CD4-positive, CD25-positive, alpha-beta regulatory T cell (primary cell): ENCODE data around the gene PHTF2. TPM values are rescaled to one million over a fixed set of nuclear protein-coding genes. Genes with fewer than 3 reads are reported as not detected.
"Not testable (repeated sequence)": the region's sequence is repeated elsewhere in the genome, so short reads cannot be mapped to it uniquely, and the experiment has no call there.

ENCODE experiments used
- ATAC-seq, 2 donors: fragments of 150-1000 bp; cut with Tn5 transposase; one replicate each; pipeline ENCODE4 v1.10.0; 2021; ENCODE audit warnings: low read depth in 2 of 2, moderate number of reproducible peaks in 2 of 2, moderate library complexity in 1 of 2
- DNase-seq, 3 donors: peaks; one replicate each; pipeline versions ENCODE4 v3.0.0 to v3.0.0-alpha.2; 2012 to 2022; ENCODE audit warnings: mixed read lengths in 1 of 3
- H3K27ac ChIP-seq: one replicate; pipeline ENCODE4 v1.7.0; 2013; ENCODE audit warnings: mild to moderate bottlenecking, low read length; ENCODE audit not compliant: insufficient read depth, poor library complexity, severe bottlenecking
- H3K27me3 ChIP-seq: one replicate; pipeline ENCODE4 v1.7.0; 2013; ENCODE audit warnings: low read length; ENCODE audit not compliant: control insufficient read depth, insufficient read depth
- H3K36me3 ChIP-seq: one replicate; pipeline ENCODE4 v1.7.0; 2013; ENCODE audit warnings: mild to moderate bottlenecking, low read length, moderate library complexity; ENCODE audit not compliant: control insufficient read depth, insufficient read depth
- H3K4me1 ChIP-seq: 2 replicates; pipeline ENCODE4 v1.7.0; 2013; ENCODE audit warnings: mild to moderate bottlenecking, low read length; ENCODE audit not compliant: insufficient read depth, control insufficient read depth, poor library complexity, severe bottlenecking
- H3K4me3 ChIP-seq: one replicate; pipeline ENCODE4 v1.7.0; 2013; ENCODE audit warnings: low read depth, mild to moderate bottlenecking, low read length, moderate library complexity
- H3K9me3 ChIP-seq, 2 experiments: 1 replicate in 1 of 2; 2 replicates in 1 of 2; pipeline ENCODE4 v1.7.0; 2013; ENCODE audit warnings: low read length in 2 of 2, mild to moderate bottlenecking in 1 of 2, moderate library complexity in 1 of 2; ENCODE audit not compliant: control insufficient read depth in 2 of 2
- H3K27ac Mint-ChIP-seq, 3 donors: one replicate each; pipeline ENCODE4 v1.8.0; 2020 to 2022; ENCODE audit warnings: mild to moderate bottlenecking in 3 of 3, mixed read lengths in 3 of 3, moderate library complexity in 2 of 3
- H3K27me3 Mint-ChIP-seq: one replicate; pipeline ENCODE4 v1.8.0; 2022; ENCODE audit warnings: mild to moderate bottlenecking, mixed read lengths
- H3K36me3 Mint-ChIP-seq: one replicate; pipeline ENCODE4 v1.8.0; 2020; ENCODE audit warnings: mixed read lengths
- H3K4me1 Mint-ChIP-seq, 4 donors: one replicate each; pipeline ENCODE4 v1.8.0; 2020 to 2022; ENCODE audit warnings: mixed read lengths in 4 of 4, mild to moderate bottlenecking in 1 of 4
- H3K4me3 Mint-ChIP-seq, 4 donors: one replicate each; pipeline ENCODE4 v1.8.0; 2020 to 2022; ENCODE audit warnings: mild to moderate bottlenecking in 4 of 4, mixed read lengths in 4 of 4, moderate library complexity in 3 of 4
- H3K9me3 Mint-ChIP-seq, 7 donors: one replicate each; pipeline ENCODE4 v1.8.0; 2020 to 2022; ENCODE audit warnings: mixed read lengths in 7 of 7, mild to moderate bottlenecking in 3 of 7, moderate library complexity in 2 of 7
- polyA plus RNA-seq, 4 donors: library from polyadenylated mRNA; unstranded; fragments of 300-500 nt; fragmentation: Illumina TruSeq; gene quantifications; one replicate each; pipeline ENCODE4 v1.2.3, GENCODE V29; 2021
- total RNA-seq: library from RNA; stranded (reverse); gene quantifications from one replicate; pipeline ENCODE4 v1.2.3, GENCODE V29; 2022

Gene PHTF2
- total and polyA plus RNA-seq, 5 donors from 2014 or later, result 25.0 to 77.9 (median 28.9) TPM

GRCh38 chr7:77831481-77831880 is 32.9 kb downstream of the PHTF2 start:
- Mint-ChIP-seq H3K9me3 (peaks cover 0 to 5% (median under 1%) of the 10 kb centered on the region in 7 donors), H3K4me1 (peaks cover 37 to 79% (median 56%) of the 10 kb centered on the region in 4 donors), H3K27me3 (no peaks in the 10 kb centered on the region), H3K4me3 (peak overlapping the region; percentile 61 to 87 (median 66)), H3K27ac (peak overlapping the region; percentile 36 to 80 (median 66)), H3K36me3 (peaks cover 11% of the 10 kb centered on the region)
- Histone ChIP-seq H3K36me3 (no peaks in the 10 kb centered on the region), H3K27ac (peak overlapping the region; percentile 45), H3K27me3 (no peaks in the 10 kb centered on the region), H3K9me3 (no peaks in the 10 kb centered on the region), H3K4me1 (peaks cover 72% of the 10 kb centered on the region), H3K4me3 (peak overlapping the region; percentile 69)
- ATAC-seq, result peak; percentile 20 to 53
- DNase-seq, result peak in 2 of 3 donors; percentile 13 to 74

GRCh38 chr7:77831953-77832352 is 33.4 kb downstream of the PHTF2 start:
- Histone ChIP-seq H3K4me3 (peak overlapping the region; percentile 69), H3K27me3 (no peaks in the 10 kb centered on the region), H3K4me1 (peaks cover 67% of the 10 kb centered on the region), H3K36me3 (no peaks in the 10 kb centered on the region), H3K27ac (peak overlapping the region; percentile 45), H3K9me3 (no peaks in the 10 kb centered on the region)
- Mint-ChIP-seq H3K36me3 (peaks cover 8% of the 10 kb centered on the region), H3K9me3 (peaks cover 0 to under 1% (median 0%) of the 10 kb centered on the region in 7 donors), H3K4me3 (peak overlapping the region; percentile 61 to 87 (median 66)), H3K27me3 (no peaks in the 10 kb centered on the region), H3K4me1 (peaks cover 32 to 76% (median 54%) of the 10 kb centered on the region in 4 donors), H3K27ac (peak overlapping the region; percentile 11 to 80 (median 36))
- ATAC-seq (no peak), DNase-seq (no peak)

GRCh38 chr7:77833136-77833535 is 34.6 kb downstream of the PHTF2 start:
- Histone ChIP-seq H3K9me3 (no peaks in the 10 kb centered on the region), H3K4me1 (peaks cover 63% of the 10 kb centered on the region), H3K27me3 (no peaks in the 10 kb centered on the region), H3K27ac (peak overlapping the region; percentile 20), H3K4me3 (peak overlapping the region; percentile 85), H3K36me3 (no peaks in the 10 kb centered on the region)
- no peak for DNase-seq
- peaks cover 7% of the 10 kb centered on the region for H3K36me3 Mint-ChIP-seq
- H3K9me3 Mint-ChIP-seq, result no peaks in the 10 kb centered on the region
- H3K4me3 Mint-ChIP-seq, result peak overlapping the region; percentile 1 to 69 (median 30)
- H3K4me1 Mint-ChIP-seq, result peaks cover 35 to 70% (median 51%) of the 10 kb centered on the region in 4 donors
- H3K27ac Mint-ChIP-seq, result peak overlapping the region in 2 of 3 donors; percentile 1 to 98
- H3K27me3 Mint-ChIP-seq, result no peaks in the 10 kb centered on the region
- no peak for ATAC-seq

GRCh38 chr7:77836425-77836824 is 37.9 kb downstream of the PHTF2 start:
- not testable (repeated sequence) for H3K27ac ChIP-seq, H3K27me3 Mint-ChIP-seq, H3K36me3 Mint-ChIP-seq, H3K4me3 Mint-ChIP-seq, H3K36me3 ChIP-seq, H3K9me3 ChIP-seq, H3K9me3 Mint-ChIP-seq, DNase-seq, ATAC-seq, H3K4me3 ChIP-seq, H3K27me3 ChIP-seq
- H3K4me1 ChIP-seq, result peaks cover 42% of the 10 kb centered on the region
- H3K4me1 Mint-ChIP-seq, result peaks cover 39 to 61% (median 40%) of the 10 kb centered on the region in 4 donors
- peak overlapping the region in 1 of 3 donors; percentile 30 for H3K27ac Mint-ChIP-seq

- no peak for ATAC-seq
- no peaks in the 10 kb centered on the region for H3K36me3 ChIP-seq
- Mint-ChIP-seq H3K4me3 (peak overlapping the region in 1 of 4 donors; percentile 54), H3K4me1 (peaks cover 32 to 59% (median 37%) of the 10 kb centered on the region in 4 donors), H3K9me3 (no peaks in the 10 kb centered on the region), H3K36me3 (peaks cover 15% of the 10 kb centered on the region), H3K27me3 (no peaks in the 10 kb centered on the region), H3K27ac (no peak overlapping the region)
- DNase-seq, result no peak
- H3K4me3 ChIP-seq, result no peak overlapping the region
- H3K4me1 ChIP-seq, result peaks cover 34% of the 10 kb centered on the region
- H3K27ac ChIP-seq, result no peak overlapping the region
- no peaks in the 10 kb centered on the region for H3K27me3 ChIP-seq
- no peaks in the 10 kb centered on the region for H3K9me3 ChIP-seq
These were observed 38.7 kb downstream of the PHTF2 start for GRCh38 chr7:77837275-77837674.

- H3K4me1 Mint-ChIP-seq, result peaks cover 31 to 57% (median 41%) of the 10 kb centered on the region in 4 donors
- no peak overlapping the region for H3K4me3 ChIP-seq
- H3K27me3 ChIP-seq, result no peaks in the 10 kb centered on the region
- H3K27ac Mint-ChIP-seq, result no peak overlapping the region
- H3K4me3 Mint-ChIP-seq, result no peak overlapping the region
- H3K36me3 ChIP-seq, result no peaks in the 10 kb centered on the region
- no peaks in the 10 kb centered on the region for H3K27me3 Mint-ChIP-seq
- H3K4me1 ChIP-seq, result peaks cover 28% of the 10 kb centered on the region
- ATAC-seq, result no peak
- DNase-seq, result no peak
- H3K36me3 Mint-ChIP-seq, result peaks cover 15% of the 10 kb centered on the region
- H3K27ac ChIP-seq, result no peak overlapping the region
- H3K9me3 Mint-ChIP-seq, result no peaks in the 10 kb centered on the region
- H3K9me3 ChIP-seq, result no peaks in the 10 kb centered on the region
These were observed 39.4 kb downstream of the PHTF2 start for GRCh38 chr7:77837966-77838365.

GRCh38 chr7:77838929-77839491 is 40.4 kb downstream of the PHTF2 start:
- Mint-ChIP-seq H3K27ac (no peak overlapping the region), H3K4me1 (peaks cover 32 to 54% (median 44%) of the 10 kb centered on the region in 4 donors), H3K9me3 (no peaks in the 10 kb centered on the region), H3K4me3 (peak overlapping the region in 1 of 4 donors; percentile 43), H3K36me3 (peaks cover 19% of the 10 kb centered on the region), H3K27me3 (no peaks in the 10 kb centered on the region)
- ATAC-seq, result no peak
- Histone ChIP-seq H3K4me3 (peak overlapping the region; percentile 28), H3K27me3 (no peaks in the 10 kb centered on the region), H3K27ac (no peak overlapping the region), H3K9me3 (no peaks in the 10 kb centered on the region), H3K36me3 (no peaks in the 10 kb centered on the region), H3K4me1 (peaks cover 17% of the 10 kb centered on the region)
- no peak for DNase-seq

- Mint-ChIP-seq H3K27ac (peak overlapping the region in 1 of 3 donors; percentile 34), H3K4me3 (no peak overlapping the region), H3K4me1 (peaks cover 26 to 49% (median 39%) of the 10 kb centered on the region in 4 donors), H3K36me3 (peaks cover 19% of the 10 kb centered on the region), H3K9me3 (no peaks in the 10 kb centered on the region), H3K27me3 (no peaks in the 10 kb centered on the region)
- Histone ChIP-seq H3K4me3 (no peak overlapping the region), H3K4me1 (peaks cover 9% of the 10 kb centered on the region), H3K36me3 (no peaks in the 10 kb centered on the region), H3K27ac (no peak overlapping the region), H3K27me3 (no peaks in the 10 kb centered on the region), H3K9me3 (no peaks in the 10 kb centered on the region)
- ATAC-seq (no peak), DNase-seq (no peak)
These were observed 41.3 kb downstream of the PHTF2 start for GRCh38 chr7:77839919-77840318.
